ENCODE results near the gene COL2A1. TPM values are rescaled to one million over a fixed set of nuclear protein-coding genes. Genes with fewer than 3 reads are reported as not detected.

Gene COL2A1
- total RNA-seq, 1 experiment from 2014 or later, result 0.12 TPM

DNA sequence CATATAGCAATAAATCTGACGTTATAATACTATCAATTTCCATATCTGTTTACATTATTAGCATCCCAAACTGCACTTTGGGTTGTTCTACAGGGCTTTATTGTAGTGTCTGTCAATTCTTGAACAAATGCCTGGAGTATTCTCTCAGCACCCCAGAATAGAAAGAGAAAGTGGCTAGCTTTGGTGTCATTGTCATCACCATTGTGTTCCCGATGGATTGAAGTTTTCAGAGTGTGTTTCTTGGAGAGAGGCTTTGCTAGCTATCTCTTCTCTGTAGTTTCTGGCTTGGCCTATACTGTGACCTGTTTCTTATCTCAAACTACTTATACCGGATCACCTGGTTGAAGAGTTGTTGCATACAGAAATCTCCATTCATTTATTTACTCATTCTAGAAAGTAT lies 34.4 kb downstream of the COL2A1 start:
- no TSS peak for BruUV-seq (replicated peaks)
- no peak for DNase-seq (ENCODE audit: unreplicated experiment)
- ChIA-PET POLR2A (no interaction called here), CTCF (interaction anchor here (2.4 kb wide), 1 partner anchor 20 kb away, joined by 6 read pairs; no protein-coding TSS in a partner anchor)
- intact Hi-C loops (cut with micrococcal nuclease), result no loop called here
- H3K36me3 Mint-ChIP-seq (ENCODE audit: insufficient read depth, unreplicated experiment), result peaks cover 31% of the 10 kb centered on the region
- peaks cover 6% of the 10 kb centered on the region for H3K4me1 Mint-ChIP-seq (ENCODE audit: insufficient read depth, unreplicated experiment)
- H3K27ac Mint-ChIP-seq (ENCODE audit: low read depth, unreplicated experiment), result no peak overlapping the region
- no peaks in the 10 kb centered on the region for H3K9me3 Mint-ChIP-seq (ENCODE audit: unreplicated experiment)
- H3K27me3 Mint-ChIP-seq (ENCODE audit: insufficient read depth, unreplicated experiment), result no peaks in the 10 kb centered on the region
- TF ChIP-seq, protein P1, sequence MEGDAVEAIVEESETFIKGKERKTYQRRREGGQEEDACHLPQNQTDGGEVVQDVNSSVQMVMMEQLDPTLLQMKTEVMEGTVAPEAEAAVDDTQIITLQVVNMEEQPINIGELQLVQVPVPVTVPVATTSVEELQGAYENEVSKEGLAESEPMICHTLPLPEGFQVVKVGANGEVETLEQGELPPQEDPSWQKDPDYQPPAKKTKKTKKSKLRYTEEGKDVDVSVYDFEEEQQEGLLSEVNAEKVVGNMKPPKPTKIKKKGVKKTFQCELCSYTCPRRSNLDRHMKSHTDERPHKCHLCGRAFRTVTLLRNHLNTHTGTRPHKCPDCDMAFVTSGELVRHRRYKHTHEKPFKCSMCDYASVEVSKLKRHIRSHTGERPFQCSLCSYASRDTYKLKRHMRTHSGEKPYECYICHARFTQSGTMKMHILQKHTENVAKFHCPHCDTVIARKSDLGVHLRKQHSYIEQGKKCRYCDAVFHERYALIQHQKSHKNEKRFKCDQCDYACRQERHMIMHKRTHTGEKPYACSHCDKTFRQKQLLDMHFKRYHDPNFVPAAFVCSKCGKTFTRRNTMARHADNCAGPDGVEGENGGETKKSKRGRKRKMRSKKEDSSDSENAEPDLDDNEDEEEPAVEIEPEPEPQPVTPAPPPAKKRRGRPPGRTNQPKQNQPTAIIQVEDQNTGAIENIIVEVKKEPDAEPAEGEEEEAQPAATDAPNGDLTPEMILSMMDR (IDR thresholded peaks at IDR 0.05; ENCODE audit: unreplicated experiment), result no peak
- H3K4me3 Mint-ChIP-seq (ENCODE audit: unreplicated experiment), result no peak overlapping the region

DNA sequence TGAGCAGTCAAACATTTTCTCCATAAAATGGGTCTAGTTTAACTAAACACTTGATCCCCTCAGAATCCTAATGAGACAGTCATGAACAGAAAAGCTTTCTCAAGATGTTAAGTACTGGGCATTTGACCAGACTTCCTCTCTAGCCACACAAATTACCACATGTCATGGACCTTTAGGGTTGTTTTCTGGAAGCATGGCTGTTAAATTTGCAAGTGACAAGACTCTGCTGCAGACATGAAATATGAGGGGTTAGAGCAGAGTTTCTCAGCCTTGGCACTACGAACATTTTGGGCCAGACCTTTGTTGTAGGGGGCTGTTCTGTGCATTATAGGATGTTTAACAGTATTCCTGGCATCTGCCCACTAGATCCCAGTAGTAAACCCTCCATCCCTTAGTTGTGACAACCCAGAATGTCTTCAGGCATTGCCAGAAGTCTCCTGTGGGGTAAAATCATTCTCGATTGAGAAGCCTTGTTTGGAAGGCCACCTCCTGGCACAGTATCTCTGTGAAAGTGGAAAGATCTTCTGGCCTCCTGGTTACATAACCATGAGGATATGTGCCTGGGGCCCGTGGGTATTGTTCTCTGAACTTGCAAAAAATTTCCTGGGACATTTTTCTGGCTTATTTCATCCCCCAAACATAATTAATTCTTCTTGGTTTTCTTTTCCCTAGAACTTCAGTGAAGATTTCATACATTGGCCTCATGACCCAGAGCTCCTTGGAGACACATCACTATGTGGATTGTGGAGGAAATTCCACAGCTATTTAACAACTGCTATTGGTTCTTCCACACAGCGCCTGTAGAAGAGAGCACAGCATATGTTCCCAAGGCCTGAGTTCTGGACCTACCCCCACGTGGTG lies 36.6 kb downstream of the COL2A1 start:
- peaks cover 15% of the 10 kb centered on the region for H3K4me1 Mint-ChIP-seq (ENCODE audit: insufficient read depth, unreplicated experiment)
- H3K27me3 Mint-ChIP-seq (ENCODE audit: insufficient read depth, unreplicated experiment), result no peaks in the 10 kb centered on the region
- H3K36me3 Mint-ChIP-seq (ENCODE audit: insufficient read depth, unreplicated experiment), result peaks cover 25% of the 10 kb centered on the region
- intact Hi-C loops (cut with micrococcal nuclease), result no loop called here
- DNase-seq (ENCODE audit: unreplicated experiment), result no peak
- ChIA-PET CTCF (interaction anchor here (1.6 kb wide), 1 partner anchor 129 kb away, joined by 3 read pairs; no protein-coding TSS in a partner anchor), POLR2A (interaction anchor here (0.7 kb wide), 1 partner anchor 748 kb away, joined by 4 read pairs; no protein-coding TSS in a partner anchor)
- H3K4me3 Mint-ChIP-seq (ENCODE audit: unreplicated experiment), result no peak overlapping the region
- H3K9me3 Mint-ChIP-seq (ENCODE audit: unreplicated experiment), result no peaks in the 10 kb centered on the region
- BruUV-seq (replicated peaks), result no TSS peak
- TF ChIP-seq, protein P1 (IDR thresholded peaks at IDR 0.05; ENCODE audit: unreplicated experiment), result no peak
- no peak overlapping the region for H3K27ac Mint-ChIP-seq (ENCODE audit: low read depth, unreplicated experiment)

DNA sequence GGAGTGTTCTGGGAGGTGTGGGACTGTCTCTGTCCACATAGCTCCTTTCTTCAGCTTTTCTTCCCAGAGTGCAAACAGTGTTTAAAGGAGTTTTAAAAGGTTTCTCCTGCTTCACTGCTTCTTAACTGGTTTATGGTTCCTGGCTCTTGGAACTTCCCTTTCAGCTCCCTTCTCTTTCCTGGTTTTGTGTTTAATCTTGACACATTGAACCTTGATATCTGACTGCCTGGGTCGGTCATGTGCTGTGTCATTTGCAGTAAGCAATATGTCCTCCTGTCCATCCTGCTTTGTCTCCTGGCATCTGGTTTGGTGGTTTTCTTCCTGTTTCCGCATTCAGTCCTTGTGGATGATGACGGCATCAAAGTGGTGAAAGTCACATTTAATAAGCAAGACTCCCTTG lies 38.7 kb downstream of the COL2A1 start:
- BruUV-seq (replicated peaks), result no TSS peak
- Mint-ChIP-seq H3K27ac (ENCODE audit: low read depth, unreplicated experiment) (no peak overlapping the region), H3K9me3 (ENCODE audit: unreplicated experiment) (no peaks in the 10 kb centered on the region), H3K4me3 (ENCODE audit: unreplicated experiment) (no peak overlapping the region), H3K27me3 (ENCODE audit: insufficient read depth, unreplicated experiment) (no peaks in the 10 kb centered on the region), H3K4me1 (ENCODE audit: insufficient read depth, unreplicated experiment) (peaks cover 15% of the 10 kb centered on the region), H3K36me3 (ENCODE audit: insufficient read depth, unreplicated experiment) (peaks cover 25% of the 10 kb centered on the region)
- intact Hi-C loops (cut with micrococcal nuclease), result no loop called here
- ChIA-PET CTCF (interaction anchor here (3.3 to 5.4 kb wide), 2 partner anchors 16 to 65 kb away, joined by 20 to 40 read pairs; no protein-coding TSS in a partner anchor), POLR2A (no interaction called here)
- no peak for DNase-seq (ENCODE audit: unreplicated experiment)
- TF ChIP-seq, protein P1 (IDR thresholded peaks at IDR 0.05; ENCODE audit: unreplicated experiment), result no peak

DNA sequence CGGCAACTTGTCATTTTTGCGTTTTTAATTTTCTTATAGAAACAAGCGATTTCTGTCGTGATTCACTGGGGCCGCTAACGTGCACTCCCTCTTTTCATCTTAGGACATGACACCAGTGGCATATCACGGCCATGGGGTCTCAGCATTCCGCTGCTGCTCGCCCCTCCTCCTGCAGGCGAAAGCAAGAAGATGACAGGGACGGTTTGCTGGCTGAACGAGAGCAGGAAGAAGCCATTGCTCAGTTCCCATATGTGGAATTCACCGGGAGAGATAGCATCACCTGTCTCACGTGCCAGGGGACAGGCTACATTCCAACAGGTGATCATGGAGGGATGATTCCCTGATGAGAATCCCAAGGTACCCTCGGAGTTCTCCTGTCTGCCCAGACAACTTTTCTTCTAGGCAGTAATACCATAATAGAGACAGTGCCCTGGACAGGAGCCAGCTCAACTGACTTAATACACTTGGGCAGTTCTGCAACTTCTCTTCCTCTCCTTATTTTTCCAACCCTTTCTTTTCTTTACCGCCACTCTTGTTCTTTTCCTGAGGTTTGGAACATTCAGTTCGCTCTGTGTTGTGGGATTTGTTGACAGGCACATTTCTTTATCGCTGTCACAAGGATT lies 40.1 kb downstream of the COL2A1 start:
- Mint-ChIP-seq H3K27ac (ENCODE audit: low read depth, unreplicated experiment) (peak overlapping the region; percentile 66), H3K4me1 (ENCODE audit: insufficient read depth, unreplicated experiment) (peaks cover 15% of the 10 kb centered on the region)

More for the DNA sequence above, 40.1 kb downstream of the COL2A1 start:
- Mint-ChIP-seq H3K27me3 (ENCODE audit: insufficient read depth, unreplicated experiment) (no peaks in the 10 kb centered on the region), H3K9me3 (ENCODE audit: unreplicated experiment) (no peaks in the 10 kb centered on the region), H3K4me3 (ENCODE audit: unreplicated experiment) (peak overlapping the region; percentile 98), H3K36me3 (ENCODE audit: insufficient read depth, unreplicated experiment) (peaks cover 25% of the 10 kb centered on the region)
- ChIA-PET POLR2A (interaction anchor here (0.6 to 2.6 kb wide), 8 partner anchors 10 to 145 kb away, joined by 3 to 12 read pairs (median 4); no protein-coding TSS in a partner anchor), CTCF (interaction anchor here (0.5 to 5.4 kb wide), 23 partner anchors 10 to 638 kb away, joined by 3 to 40 read pairs (median 4); partner anchors contain the start of gene VDR)
- TF ChIP-seq, protein P1 (IDR thresholded peaks at IDR 0.05; ENCODE audit: unreplicated experiment), result no peak
- no TSS peak for BruUV-seq (replicated peaks)
- DNase-seq (ENCODE audit: unreplicated experiment), result no peak
- intact Hi-C loops (cut with micrococcal nuclease), result loop anchor here (5.0 kb wide), 1 partner anchor 223 kb away; no protein-coding TSS in a partner anchor

Measured in MCF 10A (cell line).